ENCODE data around the gene PCDHGA1.

DNA sequence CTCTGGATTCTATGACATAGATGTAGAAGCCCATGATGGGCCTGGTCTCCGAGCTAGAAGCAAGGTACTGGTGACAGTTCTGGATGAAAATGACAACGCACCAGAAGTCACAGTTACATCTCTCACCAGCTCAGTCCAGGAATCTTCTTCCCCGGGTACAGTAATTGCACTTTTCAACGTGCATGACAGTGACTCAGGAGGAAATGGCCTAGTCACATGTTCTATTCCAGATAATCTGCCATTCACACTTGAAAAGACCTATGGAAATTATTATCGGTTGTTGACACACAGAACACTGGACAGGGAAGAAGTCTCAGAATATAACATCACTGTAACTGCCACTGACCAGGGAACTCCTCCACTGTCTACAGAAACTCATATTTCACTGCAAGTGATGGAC is 25.8 kb downstream of the PCDHGA1 start:
- TF ChIP-seq, protein P1, sequence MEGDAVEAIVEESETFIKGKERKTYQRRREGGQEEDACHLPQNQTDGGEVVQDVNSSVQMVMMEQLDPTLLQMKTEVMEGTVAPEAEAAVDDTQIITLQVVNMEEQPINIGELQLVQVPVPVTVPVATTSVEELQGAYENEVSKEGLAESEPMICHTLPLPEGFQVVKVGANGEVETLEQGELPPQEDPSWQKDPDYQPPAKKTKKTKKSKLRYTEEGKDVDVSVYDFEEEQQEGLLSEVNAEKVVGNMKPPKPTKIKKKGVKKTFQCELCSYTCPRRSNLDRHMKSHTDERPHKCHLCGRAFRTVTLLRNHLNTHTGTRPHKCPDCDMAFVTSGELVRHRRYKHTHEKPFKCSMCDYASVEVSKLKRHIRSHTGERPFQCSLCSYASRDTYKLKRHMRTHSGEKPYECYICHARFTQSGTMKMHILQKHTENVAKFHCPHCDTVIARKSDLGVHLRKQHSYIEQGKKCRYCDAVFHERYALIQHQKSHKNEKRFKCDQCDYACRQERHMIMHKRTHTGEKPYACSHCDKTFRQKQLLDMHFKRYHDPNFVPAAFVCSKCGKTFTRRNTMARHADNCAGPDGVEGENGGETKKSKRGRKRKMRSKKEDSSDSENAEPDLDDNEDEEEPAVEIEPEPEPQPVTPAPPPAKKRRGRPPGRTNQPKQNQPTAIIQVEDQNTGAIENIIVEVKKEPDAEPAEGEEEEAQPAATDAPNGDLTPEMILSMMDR (IDR thresholded peaks at IDR 0.05) = no peak
- TF ChIP-seq EZH2 (IDR thresholded peaks at IDR 0.05; ENCODE audit: borderline replicate concordance, insufficient read depth, low read depth, low read length, poor library complexity, severe bottlenecking) = no peak
